Measurements from ENCODE around the gene PLEKHM2. TPM values are rescaled to one million over a fixed set of nuclear protein-coding genes. Genes with fewer than 3 reads are reported as not detected.

PLEKHM2 gene
- polyA plus RNA-seq, 1 donor from 2014 or later: 8.2 TPM

GRCh38 chr1:15771836-15772515 is 87.9 kb downstream of the PLEKHM2 start:
- H3K4me1 Mint-ChIP-seq: peaks cover 0 to 1% (median 0%) of the 10 kb centered on the region in 3 donors
- peaks cover 3% of the 10 kb centered on the region for H3K36me3 Mint-ChIP-seq
- no peak overlapping the region for H3K27ac Mint-ChIP-seq
- no peak overlapping the region for H3K4me3 Mint-ChIP-seq
- H3K27me3 Mint-ChIP-seq: peaks cover 22% of the 10 kb centered on the region
- H3K9me3 Mint-ChIP-seq: no peaks in the 10 kb centered on the region

GRCh38 chr1:15775706-15776105 is 91.6 kb downstream of the PLEKHM2 start:
- no peak overlapping the region for H3K4me3 Mint-ChIP-seq
- no peak overlapping the region for H3K27ac Mint-ChIP-seq
- H3K27me3 Mint-ChIP-seq: peaks cover 18% of the 10 kb centered on the region
- no peaks in the 10 kb centered on the region for H3K9me3 Mint-ChIP-seq
- H3K36me3 Mint-ChIP-seq: peaks cover 3% of the 10 kb centered on the region
- H3K4me1 Mint-ChIP-seq: peaks cover 0 to 1% (median 0%) of the 10 kb centered on the region in 3 donors

- H3K27ac Mint-ChIP-seq: no peak overlapping the region
- H3K9me3 Mint-ChIP-seq: no peaks in the 10 kb centered on the region
- H3K27me3 Mint-ChIP-seq: peaks cover 5% of the 10 kb centered on the region
- peaks cover 0 to 1% (median 0%) of the 10 kb centered on the region in 3 donors for H3K4me1 Mint-ChIP-seq
- no peak overlapping the region for H3K4me3 Mint-ChIP-seq
- H3K36me3 Mint-ChIP-seq: no peaks in the 10 kb centered on the region
Observed at GRCh38 chr1:15777909-15778707, 94.0 kb downstream of the PLEKHM2 start.

Other genes with a start within 250 kb of the PLEKHM2 start
- not detected for gene CTRC, start 245.9 kb upstream of the PLEKHM2 start, polyA plus RNA-seq
- not detected for gene CELA2A, start 227.6 kb upstream of the PLEKHM2 start, polyA plus RNA-seq
- gene CELA2B, start 208.2 kb upstream of the PLEKHM2 start, polyA plus RNA-seq: not detected
- gene CASP9, start 160.1 kb upstream of the PLEKHM2 start, polyA plus RNA-seq: 16.9 TPM
- 9.9 TPM for gene DNAJC16, start 157.5 kb upstream of the PLEKHM2 start, polyA plus RNA-seq
- gene AGMAT, start 99.3 kb upstream of the PLEKHM2 start, polyA plus RNA-seq: 11.8 TPM
- 6.5 TPM for gene DDI2, start 66.9 kb upstream of the PLEKHM2 start, polyA plus RNA-seq
- gene SLC25A34, start 51.9 kb downstream of the PLEKHM2 start, polyA plus RNA-seq: not detected
- not detected for gene TMEM82, start 58.2 kb downstream of the PLEKHM2 start, polyA plus RNA-seq
- not detected for gene FBLIM1, start 74.5 kb downstream of the PLEKHM2 start, polyA plus RNA-seq
- 1.3 TPM for gene UQCRHL, start 123.3 kb downstream of the PLEKHM2 start, polyA plus RNA-seq
- gene SPEN, start 163.4 kb downstream of the PLEKHM2 start, polyA plus RNA-seq: 43.2 TPM